ENCODE measurements around the gene CCDC90B.
"Not testable (repeated sequence)": the region's sequence is repeated elsewhere in the genome, so short reads cannot be mapped to it uniquely, and the experiment has no call there.

Gene CCDC90B

DNA sequence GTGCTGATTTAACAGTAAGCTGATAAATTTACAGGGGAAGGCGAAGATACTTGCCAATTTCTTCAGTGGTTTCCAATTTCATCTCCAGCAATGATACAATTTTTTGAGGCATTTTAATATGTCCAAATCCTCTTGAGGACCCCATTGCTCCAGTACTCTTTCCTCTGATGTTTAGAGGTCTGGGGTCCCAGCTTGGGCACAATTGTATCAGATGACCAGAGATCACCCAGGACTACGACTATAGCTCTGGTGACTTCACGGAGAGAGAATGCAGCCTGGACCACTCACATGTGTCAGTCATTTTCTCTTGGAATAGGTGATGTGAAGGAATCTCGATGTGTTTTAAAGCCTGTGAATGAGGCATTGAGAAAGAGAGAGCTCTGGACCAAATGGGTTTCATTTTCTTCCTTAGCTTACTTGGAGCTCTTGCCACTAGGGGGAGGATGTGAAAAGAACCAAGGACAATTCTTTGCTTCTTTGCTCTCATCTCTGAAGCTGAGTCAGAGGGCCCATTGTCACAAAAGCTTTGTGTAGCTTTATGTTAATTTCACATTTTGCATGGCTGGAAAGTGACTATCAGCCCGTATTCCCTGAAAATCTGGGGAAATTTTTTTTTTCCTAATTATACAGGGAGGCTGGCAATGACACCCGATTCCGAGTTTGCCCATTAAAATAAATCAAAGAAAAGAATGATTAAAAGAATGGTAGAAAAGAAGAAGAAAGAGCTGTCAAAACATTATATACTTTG lies 6.7 kb upstream of the CCDC90B start:
- DNase-seq (ENCODE audit: low read depth, low spot score), result no peak

DNA sequence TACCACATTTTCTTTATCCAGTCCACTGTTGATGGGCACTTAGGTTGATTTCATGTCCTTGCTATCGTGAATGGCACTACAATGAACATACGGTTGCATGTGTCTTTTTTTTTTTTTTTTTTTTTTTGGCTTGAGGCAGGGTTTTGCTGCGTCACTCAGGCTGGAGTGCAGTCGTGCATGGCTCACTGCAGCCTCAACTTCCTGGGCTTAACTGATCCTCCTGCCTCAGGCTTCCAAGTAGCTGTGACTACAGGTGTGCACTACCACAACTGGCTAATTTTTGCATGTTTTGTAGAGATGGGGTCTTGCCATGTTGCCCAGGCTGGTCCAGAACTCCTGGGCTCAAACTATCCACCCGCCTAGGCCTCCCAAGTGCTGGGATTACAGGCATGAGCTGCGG lies 1.5 kb upstream of the CCDC90B start:
- no peak for DNase-seq (ENCODE audit: low read depth, low spot score)

DNA sequence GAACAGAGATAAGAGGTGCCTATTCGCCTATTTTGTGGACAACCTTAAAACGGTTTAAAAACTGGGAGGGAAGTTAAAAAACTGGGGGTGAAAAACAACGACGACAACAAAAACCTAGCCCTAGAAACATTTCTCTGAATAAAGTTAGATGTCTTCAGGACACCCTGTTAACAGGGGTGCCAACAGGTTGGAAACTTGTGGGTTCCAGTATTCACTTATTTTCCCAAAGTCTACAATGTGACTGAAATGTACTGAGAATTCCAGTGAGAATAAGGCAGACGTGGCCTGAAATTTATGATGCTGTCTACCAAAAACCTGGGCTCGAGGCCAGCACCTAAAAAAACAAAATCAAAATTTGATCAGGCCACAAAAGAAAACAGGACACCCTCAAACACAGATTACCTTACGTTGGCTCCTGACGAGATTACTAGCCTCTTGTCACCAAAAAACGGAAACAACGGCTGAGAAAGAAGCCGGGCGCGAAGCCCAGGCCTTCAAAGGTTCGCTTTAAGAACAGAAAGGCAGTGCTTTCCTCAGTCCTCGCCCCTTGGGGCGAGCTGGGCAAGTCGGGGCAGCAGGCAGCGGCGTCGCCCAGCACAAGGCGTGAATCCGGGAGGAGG lies 906 bp downstream of the CCDC90B start:
- DNase-seq (ENCODE audit: low read depth, low spot score), result no peak

DNA sequence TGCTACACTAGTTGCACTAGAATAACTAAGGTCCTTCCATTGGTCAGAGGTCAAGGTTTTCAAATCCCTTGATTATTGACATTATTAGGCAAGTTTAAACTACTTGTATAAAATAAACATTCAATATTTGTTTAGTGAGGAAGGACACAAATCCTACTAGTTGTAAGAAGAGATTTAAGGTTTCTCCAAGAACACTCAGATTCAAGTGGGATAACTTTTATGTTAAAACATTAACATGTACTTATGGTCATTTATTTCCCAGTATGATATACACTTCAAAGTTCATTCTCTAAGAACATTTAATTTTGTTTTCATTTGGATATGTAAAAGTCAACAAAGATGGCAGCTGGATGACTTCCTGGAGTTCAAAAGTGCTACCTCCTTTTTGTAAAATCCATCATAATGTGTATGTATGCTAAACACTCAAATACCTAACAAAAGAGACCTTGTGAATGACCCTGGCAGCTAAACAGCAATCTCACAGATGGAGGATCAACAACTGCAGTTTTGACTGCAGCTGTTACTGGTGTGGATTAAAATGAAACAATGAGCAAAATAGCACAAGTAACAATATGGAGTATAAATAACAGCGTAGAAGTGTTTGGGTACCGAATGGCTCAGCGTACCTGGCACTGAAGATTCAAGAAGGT lies 1.5 kb downstream of the CCDC90B start:
- no peak for DNase-seq (ENCODE audit: low read depth, low spot score)

DNA sequence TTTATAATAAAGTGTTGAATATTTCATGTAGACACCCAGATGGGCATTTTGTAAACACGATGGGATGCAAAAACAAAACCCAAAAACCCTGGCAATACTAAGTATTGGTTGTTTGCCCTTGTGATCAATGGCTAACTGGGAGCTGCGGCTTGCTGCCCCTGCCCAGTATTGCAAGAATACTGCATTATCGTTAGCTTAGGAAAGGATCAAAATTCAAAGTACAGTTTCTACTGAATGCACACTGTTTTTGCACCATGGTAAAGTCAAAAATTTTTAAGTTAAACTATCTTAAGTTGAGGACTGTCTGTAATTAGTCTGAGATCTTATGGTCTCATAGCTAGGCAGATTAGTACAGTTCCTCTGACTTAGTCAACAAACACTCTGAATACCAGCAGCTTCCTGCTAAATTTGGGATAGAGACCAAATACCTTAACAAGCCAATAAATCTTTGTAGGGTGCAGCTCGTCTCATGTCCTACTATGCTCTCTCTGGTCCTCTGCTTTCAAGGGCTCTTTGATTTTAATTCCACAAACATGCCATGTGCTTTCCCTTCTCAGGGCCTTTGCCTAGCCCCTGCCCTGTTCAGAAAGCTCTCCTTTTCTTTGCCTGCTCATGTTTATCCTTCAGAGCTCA lies 4.0 kb downstream of the CCDC90B start:
- no peak for DNase-seq (ENCODE audit: low read depth, low spot score)

DNA sequence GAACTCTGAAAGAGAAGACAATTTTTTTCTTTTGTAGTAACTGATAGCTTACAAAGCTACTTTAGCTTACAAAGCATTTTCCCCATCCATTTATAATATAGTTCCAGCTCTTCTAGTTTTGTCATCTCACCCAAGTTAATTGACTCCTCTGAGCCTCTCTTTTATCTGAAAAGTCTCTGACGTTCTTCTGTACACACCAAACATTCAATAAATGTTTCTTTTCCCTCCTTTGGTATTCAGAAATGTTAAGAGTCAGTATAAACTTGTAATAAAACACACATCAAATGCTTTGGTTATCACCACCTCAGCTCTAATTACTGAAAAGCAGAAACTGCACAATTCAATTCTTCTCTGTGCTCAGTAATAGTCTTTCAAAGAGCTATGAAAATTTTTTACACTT lies 5.9 kb downstream of the CCDC90B start:
- no peak for DNase-seq (ENCODE audit: low read depth, low spot score)

DNA sequence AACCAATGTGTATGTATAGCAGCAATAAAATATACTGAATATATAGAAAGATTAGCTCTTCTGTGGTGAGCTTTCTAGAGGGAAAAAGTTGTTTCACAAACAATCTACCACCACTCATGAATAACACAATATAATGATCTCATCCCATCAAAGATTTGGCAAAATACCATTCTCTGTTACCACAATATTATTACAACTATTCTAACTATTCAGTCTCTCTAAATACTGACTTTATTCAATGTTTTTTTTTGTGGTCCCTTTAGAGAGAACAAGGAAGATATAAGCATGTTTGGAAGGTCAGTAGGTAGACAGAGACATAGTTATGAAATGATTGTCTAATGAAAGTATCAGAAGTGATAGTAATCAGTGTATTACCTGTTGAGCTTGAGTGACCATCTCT lies 7.8 kb downstream of the CCDC90B start:
- no peak for DNase-seq (ENCODE audit: low read depth, low spot score)

DNA sequence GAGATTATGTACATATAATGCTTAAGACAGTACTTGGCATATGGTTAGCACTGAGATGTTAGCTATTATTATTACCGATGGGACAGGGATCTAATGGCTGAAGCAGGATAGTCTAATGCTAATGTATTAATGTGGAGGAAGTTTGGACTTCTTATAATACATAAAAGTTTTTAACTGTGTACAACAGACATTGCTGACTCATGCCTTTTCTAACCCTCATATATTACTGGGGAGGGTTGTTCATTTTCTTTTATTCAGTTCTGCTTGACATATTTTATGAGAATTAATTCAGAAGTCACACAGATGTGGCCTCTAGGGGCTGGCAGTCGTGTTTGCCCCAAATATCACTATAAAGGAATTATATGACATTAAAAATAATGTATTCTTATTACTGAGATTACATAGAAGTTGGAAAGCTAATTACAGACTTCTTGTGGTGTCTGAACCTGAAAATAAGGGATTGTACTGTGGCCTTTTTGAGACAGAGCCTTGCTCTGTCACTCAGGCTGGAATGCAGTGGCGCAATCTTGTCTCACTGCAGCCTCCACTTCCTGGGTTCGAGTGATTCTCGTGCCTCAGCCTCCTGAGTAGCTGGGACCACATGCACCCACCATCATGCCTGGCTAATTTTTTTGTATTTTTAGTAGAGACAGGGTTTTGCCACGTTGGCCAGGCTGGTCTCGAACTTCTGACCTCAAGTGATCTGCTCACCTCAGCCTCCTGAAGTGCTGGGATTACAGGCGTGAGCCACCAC lies 10.1 kb downstream of the CCDC90B start:
- no peak for DNase-seq (ENCODE audit: low read depth, low spot score)

DNA sequence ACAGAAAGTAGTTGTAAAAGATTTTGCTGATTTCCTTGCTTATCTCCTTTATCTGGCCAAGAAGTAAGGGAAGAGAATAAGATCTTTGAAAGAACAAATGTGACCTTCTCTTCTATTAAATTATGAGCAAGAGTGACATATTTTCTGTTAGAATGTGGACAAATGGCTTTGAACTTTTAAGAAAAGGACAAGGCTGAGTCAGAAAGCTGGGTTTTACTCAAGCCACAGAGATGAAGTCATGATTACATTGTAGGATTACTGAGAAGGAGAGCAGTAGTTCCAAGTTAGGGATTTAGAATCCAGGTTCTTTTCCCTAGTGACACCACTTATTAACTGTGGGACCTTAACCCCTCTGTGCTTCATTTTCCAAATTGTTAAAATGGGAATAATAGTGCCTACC lies 13.5 kb downstream of the CCDC90B start:
- no peak for DNase-seq (ENCODE audit: low read depth, low spot score)

DNA sequence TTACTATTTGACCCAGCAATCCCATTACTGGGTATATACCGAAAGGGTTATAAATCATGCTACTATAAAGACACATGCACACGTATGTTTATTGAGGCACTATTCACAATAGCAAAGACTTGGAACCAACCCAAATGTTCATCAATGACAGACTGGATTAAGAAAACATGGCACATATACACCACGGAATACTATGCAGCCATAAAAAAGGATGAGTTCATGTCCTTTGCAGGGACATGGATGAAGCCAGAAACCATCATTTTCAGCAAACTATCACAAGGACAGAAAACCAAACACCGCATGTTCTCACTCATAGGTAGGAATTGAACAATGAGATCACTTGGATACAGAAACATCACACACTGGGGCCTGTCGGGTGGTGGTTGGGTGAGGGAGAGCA lies 14.4 kb downstream of the CCDC90B start:
- not testable (repeated sequence) for DNase-seq (ENCODE audit: low read depth, low spot score)

DNA sequence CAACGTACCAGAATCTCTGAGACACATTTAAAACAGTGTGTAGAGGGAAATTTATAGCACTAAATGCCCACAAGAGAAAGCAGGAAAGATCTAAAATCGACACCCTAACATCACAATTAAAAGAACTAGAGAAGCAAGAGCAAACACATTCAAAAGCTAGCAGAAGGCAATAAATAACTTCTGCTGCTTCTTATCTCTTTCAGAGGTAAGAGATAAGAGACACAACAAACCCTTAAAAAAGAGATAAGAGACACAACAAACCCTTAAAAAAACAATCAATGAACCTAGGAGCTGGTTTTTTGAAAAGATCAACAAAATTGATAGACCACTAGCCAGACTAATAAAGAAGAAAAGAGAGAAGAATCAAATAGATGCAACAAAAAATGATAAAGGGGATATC lies 17.1 kb downstream of the CCDC90B start:
- not testable (repeated sequence) for DNase-seq (ENCODE audit: low read depth, low spot score)

DNA sequence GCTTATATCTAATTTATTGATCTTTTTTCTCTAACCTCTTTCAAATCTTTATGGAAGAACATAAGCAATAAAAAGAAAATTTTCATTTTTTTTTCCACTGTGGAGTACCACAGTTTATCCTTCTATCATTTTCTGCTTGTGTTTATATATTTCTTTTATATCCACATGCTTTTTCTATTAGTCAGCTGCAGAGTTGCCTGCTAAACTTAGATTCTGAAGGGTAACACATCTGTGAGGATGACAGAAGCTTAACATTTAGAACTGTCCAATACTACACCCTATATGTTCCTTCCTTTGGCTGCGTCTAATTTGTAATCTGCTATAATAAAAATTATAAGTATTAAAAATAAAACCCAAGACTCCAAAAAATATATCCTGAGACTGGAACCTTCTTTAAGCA lies 20.8 kb downstream of the CCDC90B start:
- DNase-seq (ENCODE audit: low read depth, low spot score), result no peak

DNA sequence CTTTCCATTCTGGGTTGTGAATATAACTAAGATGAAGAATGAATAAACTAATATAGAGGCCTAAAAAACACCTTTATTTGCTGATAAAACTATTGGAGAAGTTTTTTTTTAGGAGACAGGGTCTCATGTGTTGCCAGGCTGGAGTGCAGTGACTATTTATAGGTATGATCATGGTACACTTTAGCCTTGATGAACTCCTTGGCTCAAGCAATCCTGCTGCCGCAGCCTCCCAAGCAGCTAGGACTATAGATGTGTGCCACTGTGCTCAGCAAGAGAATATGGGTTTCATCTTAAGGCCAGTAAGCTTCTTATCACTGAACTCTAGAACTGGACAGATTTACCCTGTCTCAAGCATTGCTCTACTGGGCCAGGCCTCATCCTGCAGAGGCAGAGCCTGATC lies 26.6 kb downstream of the CCDC90B start:
- DNase-seq (ENCODE audit: low read depth, low spot score), result no peak

DNA sequence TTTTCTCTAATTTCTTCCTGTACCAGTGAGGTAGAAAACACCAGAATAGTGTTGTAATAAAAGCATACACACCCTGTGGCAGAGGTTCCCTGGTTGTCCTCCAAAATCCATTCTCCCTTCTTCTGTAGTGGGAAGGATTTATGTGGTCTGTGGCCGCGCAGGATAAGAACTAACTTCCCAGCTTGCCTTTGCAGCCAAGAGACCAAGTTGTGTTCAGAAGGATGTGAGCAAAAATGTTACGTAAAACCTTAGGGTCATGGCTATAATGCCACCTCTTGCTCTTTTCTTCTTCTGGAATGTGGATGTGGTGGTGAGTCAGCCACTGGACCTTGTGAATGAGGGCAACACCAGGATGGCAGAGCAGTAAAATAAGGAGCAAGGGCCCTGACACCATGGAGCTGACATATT lies 28.4 kb downstream of the CCDC90B start:
- DNase-seq (ENCODE audit: low read depth, low spot score), result peak; percentile 32

DNA sequence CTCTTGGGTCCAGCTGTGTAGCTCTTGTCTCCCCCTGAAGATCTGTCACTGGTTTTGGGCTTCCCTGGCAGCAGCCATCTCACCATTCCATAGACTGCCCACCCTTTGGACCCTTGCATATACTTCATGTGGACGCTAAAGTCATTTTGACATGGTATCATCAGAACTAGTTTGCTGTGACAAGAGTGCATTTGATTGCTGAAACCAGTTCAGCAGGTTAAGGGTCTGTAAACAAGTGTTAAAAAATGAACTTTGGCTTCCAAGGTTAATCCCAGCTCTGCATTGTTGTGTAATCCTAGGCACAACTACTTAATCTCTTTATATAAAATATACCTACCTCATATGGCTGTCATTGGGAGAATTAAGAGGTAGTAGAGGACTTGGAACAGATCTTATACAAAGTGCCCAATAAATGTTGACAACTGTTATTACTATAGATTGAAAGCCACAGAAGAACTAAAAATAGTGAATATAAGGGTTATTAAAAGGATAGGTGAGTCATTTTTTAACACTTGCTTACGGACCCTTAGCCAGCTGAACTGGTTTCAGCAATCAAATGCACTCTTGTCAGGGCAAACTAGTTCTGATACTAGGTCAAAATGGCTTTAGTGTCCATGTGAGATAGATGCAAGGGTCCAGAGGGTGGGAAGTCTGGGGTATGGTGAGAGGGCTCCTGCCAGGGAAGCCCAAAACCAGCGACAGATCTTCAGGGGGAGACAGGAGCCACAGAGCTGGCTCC lies 29.4 kb downstream of the CCDC90B start:
- DNase-seq (ENCODE audit: low read depth, low spot score), result no peak

DNA sequence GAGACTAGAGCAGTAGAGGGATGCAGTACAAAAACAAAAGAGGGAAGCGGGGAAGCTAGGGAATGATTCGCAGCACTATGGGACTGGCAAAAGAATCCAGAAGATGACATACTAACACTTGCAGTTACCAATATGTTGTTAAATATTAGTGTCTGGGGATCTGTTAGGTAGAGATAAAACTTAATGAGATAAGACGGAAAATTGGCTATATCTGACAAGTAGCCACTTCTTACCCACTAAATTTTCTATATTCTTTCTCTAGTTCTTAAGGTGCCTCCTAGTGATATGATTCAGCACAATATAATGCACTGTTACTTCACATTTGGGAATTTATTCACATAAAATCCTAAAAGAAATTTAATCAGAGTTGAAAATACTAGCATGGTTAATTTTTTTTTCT lies 30.8 kb downstream of the CCDC90B start:
- DNase-seq (ENCODE audit: low read depth, low spot score), result no peak

DNA sequence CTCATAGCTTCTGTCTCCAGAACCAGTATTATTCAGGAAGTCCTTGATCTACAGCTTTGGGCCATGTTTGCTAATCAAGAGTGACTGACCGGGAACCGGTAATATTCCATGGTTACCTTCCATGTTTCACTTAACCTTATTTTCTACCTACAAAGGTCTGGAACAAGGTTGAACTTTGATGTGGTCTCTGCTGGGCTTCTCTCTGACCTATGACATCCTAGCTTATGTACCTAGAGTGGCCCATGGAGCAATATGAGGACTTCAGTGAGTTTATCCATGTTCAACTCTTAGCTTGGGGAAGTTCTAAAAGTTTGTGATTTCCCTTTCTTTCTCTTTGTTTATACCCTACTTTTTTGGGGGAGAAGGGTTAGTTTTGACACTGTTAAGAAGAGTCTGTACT lies 33.2 kb downstream of the CCDC90B start:
- DNase-seq (ENCODE audit: low read depth, low spot score), result no peak

DNA sequence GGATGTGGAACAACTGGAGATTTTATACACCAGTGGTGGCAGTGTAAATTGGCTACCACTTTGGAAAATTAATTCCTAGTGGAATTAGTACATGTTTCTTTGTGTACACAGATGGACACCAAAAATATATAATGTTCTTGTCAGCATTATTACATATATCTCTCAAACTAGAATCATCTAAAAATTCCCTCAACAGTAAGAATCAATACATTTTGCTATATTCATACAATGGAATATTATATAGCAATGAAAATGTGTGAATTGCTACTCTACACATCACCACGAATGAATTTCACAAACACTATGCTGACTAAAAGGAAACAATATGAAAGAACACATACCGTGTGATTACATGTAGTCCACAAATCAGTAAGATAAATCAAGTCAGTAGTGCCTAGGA lies 33.9 kb downstream of the CCDC90B start:
- DNase-seq (ENCODE audit: low read depth, low spot score), result no peak

DNA sequence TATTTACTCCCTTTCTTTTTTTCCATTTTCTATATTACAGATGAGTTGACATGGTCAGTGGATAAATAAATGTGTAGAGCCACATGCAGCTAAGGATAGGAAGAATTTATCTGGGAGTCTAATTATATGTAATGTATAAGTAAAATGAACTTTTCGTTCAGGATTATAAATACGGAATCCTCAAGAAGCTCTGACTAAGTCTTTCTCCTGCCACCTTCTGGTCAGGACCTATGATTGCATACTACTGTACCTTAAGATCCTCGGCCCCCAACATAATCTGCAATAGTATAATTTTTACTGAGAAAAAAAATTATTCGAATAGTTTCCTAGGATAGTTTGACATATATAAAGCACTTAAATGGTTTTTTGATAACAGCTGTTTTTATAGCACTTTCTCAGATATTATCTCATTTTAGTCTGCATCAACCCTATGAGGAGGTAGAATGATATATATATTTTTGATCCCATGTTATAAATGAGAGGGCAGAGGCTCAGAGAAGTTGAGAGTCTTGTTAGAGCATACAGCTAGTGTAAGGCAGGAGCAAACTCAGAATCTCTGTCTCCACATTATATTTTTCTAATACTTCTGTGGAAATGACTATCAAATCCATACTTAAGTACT lies 36.1 kb downstream of the CCDC90B start:
- DNase-seq (ENCODE audit: low read depth, low spot score), result no peak

DNA sequence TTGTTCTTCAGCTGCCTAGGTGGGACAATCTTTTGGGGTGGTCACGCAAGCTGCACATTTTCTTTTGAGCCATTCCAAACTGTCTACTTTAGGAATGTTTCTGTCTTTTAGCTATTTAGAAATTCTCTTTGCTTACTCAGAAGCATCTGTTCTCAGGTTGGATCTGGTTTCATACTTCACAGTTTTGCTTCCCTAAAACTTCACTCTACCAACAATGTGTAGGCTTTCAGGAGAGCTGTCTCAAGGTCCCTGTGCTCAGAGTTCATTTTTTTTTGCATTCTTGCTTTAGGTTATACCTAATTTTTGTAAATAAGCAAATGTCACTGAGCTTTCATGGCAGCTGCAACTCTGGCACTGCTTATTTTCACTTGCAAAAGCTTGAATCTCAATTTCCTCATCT lies 36.7 kb downstream of the CCDC90B start:
- DNase-seq (ENCODE audit: low read depth, low spot score), result no peak
